ENCODE measurements around the gene LOXL1.

LOXL1 gene

DNA sequence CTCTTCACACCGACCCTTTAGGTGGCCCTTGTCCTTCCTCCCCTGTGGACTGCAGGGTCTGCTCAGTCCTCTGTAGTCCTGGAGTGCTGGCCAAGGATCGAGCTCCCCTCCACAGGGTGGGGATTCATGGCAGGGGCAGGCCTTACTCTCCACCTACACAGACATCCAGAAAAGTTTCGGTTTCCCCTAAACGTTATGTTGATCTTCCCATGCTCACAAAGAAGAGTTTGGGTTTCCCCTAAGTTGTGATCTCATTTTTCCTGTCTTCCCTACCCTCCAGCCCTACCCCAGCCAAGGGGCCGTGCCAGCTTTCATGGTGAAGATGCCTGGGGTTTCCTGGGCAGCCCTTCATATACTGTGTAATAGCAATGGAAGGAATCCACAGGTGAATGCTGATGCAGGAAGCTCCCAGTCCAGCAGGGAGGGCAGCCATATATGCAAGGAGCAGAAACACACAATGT is 55.5 kb downstream of the LOXL1 start:
- DNase-seq, result no peak

GRCh38 chr15:73982222-73982962 is 56.1 kb downstream of the LOXL1 start:
- peak; percentile 72 for DNase-seq

DNA sequence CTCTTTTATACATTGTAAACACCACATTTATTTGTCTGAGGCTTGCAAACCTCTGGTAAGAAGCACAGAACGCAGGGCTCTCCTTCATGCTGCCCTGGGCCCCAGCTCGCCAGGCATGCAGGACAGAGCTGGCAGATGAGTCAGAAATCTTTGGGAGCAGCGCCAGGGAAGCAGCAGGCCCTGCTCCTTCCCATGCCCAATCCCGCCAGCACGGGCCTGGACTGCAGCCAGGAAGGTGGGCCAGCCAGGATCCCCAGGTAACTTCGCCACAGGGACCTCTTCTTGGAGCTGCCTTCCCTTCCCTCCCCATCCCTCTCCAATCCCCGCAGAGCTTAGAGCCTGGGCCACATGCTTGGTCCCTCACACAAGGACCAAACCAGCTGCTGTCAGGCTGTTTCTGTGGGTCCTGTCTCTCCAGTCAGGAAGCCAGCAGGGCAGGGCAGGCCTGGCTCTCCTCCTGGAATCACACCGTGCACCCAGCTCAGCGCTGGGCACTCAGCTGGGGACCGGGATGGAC is 57.0 kb downstream of the LOXL1 start:
- no peak for DNase-seq

DNA sequence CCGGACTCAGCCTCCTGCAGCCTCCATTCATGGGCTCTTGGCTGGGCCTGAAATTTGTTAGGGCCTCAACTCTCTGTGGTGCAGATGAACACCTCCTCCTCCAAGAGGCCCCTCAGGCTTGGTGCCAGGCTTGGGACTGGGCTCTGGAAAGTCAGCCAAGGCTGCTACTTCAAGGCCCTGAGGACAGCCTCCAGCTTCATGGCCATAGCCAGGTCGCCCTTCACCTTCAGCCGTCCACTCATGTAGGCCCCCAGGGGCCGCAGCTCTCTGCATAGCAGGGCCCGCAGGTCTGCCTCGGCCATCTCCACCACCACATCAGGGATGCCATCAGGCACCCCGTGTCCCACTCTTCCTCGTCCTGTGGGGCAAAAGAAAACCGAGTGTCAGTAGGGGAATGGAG is 57.5 kb downstream of the LOXL1 start:
- DNase-seq, result no peak

- no peak for DNase-seq
Measured at GRCh38 chr15:73984208-73984979, 58.1 kb downstream of the LOXL1 start.

DNA sequence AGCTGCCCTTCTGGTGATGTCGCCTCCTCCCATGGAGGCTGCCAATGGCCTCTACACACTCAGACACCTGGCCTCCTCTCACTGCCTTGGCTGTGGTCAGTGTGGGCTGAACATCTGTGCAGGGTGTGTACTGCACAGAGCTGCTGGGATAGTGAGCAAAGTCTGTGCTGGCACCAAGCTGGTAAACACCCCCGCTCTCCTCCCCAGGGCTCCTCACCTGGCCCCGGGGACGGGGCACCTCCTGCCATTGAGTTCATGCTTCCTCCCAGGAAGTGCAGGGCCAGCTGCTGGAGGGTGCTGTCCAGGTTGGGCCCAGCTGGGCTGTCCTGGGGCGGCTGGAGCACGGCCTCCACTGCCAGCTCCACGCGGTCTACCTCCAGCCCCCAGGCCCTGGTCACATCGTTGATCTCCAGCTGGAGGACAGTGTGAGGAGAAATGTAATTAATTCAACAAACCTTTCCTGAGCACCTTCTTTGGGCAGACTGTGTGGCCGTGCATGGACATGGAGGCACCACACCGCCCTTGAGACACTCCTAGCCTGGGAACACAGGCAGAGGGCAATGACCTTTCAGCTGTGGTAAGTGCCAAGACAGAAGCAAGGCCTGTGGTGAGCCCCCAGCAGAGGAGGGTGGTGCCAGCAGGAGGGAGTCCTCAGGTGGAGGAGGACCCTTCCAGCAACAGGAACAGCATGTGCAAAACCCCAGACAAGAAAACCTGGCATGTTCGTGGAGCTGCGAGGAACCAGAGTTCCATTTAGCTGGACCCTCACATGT is 59.0 kb downstream of the LOXL1 start:
- DNase-seq, result no peak

DNA sequence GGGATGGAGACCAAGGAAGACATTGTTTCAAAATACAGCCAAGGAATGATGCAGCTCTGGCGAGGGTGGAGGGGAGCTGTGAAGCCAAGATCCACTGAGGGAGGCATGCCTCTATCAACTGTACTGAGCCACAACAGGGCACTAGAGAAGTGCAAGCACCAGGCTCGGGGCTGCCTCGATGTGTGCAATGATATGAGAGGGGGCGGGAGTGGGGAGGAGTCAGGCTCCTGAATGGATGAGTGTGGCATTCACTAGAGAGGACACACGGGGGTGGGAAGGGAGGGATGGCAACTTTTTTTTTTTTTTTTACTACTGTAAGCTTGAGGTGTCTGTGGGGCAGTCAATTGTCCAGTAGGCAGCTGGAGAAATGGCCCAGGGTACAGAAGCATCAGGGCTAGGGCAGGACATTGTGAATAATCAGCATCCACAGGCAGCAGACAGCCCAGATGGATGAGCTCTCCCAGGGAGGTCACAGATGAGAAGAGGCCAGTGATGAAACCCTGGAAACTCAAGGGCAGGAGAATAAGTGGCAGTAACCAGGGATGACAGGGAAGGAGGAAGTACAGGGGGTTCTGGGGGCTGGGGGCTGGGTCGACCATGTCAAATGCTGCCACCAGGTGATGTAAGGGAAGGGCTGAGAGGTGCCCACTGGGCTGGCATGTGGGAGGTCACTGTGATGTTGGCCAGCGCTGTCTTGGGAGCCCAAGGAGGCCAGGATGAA is 60.0 kb downstream of the LOXL1 start:
- DNase-seq, result no peak

DNA sequence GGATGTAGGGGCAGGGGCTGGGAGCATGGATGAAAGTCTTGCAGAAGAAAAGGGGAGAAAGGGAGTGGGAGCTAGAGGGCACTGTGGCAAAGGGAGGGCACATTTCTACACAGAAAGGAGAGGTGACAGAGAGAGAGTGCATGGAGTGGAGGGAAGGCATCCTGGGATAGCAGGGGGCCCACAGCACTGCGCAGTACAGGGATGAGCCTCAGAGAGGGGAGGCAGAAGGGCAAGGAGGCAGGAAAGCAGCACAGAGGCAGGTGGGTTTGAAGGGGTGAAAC is 60.5 kb downstream of the LOXL1 start:
- DNase-seq, result no peak

DNA sequence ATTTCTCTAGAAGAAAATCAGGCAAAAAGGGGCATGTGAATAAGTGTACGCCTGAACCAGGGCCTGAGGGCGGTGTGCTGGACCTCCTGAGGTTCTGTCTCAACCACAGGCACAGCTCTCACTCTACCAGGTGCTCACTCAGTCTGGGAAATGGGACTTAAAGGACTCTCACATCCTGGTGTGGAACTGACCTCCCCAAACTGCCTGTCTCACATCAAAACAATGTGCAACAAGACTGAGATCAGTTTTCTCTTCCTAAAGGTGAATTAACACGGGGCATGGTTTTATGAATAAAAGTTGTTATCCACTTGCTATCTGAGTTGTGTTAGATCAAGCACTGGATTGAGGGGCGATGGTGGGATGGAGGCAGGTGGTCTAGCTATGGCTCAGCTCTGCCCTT is 61.0 kb downstream of the LOXL1 start:
- DNase-seq, result no peak

DNA sequence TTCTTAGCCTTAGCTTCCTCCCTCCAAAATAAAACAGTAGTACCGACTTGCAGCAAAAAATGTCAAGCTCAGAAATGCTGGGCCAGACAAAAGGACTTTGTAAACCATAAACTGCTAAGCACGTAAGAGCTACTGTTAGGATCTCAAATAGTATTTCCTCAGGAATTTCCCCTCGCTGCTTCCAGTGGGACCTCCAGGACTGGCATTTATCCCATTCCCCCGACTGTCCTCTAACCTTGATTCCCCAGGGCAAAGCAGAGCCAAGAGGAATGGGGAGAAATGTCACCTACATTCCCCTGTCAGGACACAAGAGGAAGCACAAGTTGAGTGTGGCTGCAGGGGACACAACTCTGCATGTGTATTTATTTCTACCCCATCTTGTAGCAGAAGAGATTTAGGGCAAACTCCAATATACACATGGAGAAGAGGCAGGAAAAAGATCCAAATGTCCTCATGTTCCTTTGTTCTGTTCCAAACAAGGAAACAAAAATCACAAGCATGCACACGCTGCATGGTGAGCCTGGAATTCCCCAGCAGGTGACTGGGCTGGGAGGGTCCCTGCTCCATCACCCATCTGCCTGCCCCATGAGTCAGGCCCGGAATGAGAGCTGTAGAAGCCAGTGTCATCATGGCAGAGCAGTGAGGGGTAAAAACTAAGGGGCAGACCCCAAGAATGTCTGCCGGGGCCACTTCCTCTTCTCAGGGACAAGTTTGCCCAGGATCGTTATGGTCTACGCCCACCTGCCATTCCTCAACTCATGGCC is 61.6 kb downstream of the LOXL1 start:
- DNase-seq, result no peak

DNA sequence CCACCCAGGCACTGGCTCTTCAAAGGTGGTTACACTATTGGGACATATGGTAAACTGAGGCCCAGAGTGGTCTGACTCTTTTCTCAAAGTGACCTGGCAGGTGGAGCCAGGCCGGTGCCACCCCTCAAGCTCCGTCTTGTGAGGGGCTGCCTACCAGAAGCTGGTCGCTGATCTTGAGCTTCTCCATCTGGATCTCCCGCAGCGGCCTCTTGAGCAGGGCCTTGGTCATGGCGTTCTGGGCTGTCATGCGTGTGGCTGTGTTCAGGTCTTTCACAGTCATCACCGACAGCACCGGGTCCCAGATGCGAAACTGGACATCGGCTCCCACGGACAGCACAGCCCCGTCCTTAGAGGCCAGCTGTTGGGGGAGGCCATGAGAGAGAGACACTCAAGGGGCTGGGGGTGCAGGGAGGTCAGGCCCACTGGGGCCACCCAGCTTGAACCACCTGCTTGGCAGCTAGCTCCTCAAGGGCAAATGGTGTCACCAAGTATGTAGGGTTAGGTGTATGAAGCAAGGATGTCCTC is 62.2 kb downstream of the LOXL1 start:
- no peak for DNase-seq

- DNase-seq, result peak; percentile 25
Measured at GRCh38 chr15:73989001-73989798, 62.9 kb downstream of the LOXL1 start.

DNA sequence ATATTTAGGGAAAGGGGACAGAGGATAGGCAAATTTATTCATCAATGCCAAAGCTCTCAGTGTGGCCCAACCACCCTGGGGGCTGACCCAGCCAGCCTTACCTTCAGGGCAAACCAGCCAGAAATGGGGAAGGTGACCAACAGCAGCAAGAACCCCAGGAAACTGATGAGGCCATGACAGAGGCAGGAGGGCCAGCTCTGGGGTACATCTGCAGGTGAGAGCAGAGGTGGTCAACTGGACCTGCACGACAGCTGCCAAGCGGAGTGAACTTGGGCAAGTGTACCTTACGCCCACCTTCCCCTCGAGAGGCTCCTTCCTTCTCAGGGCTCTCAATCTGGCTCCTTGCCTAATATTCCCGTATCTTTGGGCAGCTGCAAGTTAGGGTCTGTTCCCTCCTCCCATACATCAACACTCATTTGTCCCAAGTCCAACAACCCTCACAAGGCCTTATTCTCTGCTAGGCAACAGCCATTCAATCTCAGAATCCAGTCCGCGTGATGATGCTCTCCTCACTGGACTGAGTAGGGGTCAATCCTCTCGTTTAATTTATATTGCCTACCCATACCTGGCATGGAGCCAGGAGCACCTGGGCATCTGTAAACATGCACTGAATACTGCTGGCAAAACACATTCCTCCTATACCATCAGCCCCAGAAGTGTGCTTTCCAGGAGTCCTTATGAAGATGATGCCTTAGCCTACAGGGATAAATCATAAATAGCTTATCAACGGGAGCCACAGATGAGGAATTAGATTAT is 64.2 kb downstream of the LOXL1 start:
- no peak for DNase-seq

DNA sequence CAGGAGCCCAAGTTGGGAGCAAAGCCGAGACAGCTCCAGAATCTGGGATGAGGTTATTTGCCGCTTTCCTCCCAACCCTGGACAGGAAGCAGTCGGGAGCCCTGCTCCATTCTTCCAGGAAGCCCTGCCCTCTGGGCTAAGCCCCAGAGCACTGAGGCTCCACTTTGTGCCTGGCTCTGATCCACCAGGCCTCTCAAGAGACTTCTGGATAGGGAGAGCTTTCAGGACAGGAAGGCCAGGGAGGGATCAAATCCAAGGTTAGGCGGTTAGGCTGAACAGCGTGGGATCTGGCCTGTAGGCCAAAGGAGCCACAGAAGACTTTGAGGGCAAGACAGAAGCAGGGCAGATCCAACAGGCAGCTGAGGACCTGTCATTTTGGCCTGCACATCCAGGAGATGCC is 65.0 kb downstream of the LOXL1 start:
- no peak for DNase-seq

GRCh38 chr15:73991726-73992593 is 65.7 kb downstream of the LOXL1 start, which contains the start of gene STOML1:
TSS of gene STOML1 (minus strand) at chr15:73992295. CDS start at chr15:73992223, 72 bp downstream.
- peak; percentile 96 for DNase-seq

DNA sequence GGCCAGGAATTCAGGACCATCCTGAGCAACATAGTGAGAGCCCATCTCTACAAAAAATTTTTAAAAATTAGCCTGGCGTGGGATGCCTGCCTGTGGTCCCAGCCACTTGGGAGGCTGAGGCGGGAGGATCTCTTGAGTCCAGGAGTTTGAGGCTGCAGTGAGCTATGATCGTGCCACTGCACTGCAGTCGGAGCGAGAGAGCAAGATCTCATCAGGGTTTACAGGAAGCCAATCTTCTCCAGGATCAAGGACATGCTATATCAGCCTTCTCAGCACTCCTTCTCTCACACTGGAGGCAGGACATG is 66.3 kb downstream of the LOXL1 start:
- no peak for DNase-seq

DNA sequence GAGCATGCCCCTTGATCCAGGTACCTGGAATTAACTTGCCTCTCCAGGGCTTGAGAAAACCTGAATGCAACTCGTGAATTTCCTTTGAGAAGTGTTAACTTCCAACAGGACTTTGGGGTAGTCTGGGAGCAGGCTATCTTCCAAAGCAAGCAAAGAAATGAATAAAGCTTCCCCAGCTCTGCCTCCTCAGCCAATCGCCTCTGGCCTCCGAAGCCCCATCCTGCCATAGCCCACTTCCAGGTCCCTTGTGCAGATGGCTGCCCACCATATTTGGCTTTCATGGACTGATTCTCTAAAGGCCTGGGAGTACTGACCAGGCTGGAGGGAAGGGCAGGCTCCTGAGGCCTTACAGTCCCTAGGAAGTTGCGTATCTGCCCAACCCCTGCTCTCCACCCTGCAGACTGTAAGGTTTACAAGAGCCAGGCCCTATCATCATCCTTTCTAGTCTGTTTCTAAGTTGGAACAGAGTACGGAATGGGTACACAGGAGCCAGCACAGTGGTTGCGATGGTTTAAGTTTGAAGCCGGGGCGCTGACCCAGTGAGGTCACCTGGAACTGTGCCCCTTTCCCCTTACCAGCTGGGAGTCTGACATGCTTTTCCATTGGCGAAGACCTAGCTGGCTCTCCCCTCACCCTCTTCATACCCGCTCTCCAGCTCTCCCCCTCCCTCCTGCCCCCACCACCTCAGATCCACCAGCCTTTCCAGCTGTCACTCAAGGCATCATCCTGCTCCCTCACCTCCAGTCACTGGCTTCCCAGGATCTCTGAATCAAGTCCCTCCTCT is 67.1 kb downstream of the LOXL1 start:
- no peak for DNase-seq

GRCh38 chr15:73994413-73994883 is 68.2 kb downstream of the LOXL1 start, which contains the start of gene PML:
TSS of gene PML (plus strand) at chr15:73994716. CDS start at chr15:73994813, 97 bp downstream.
- DNase-seq, result peak; percentile 98
